Skeletal muscle cell (primary cell): Measurements from ENCODE around the gene FAM174C.
A peak's percentile ranks its signal among the peaks of the same experiment; 100 is the strongest.

Experiments
- DNase-seq: peaks from one replicate; pipeline ENCODE4 v3.0.0-alpha.2; 2010; ENCODE audit warnings: low read depth
- H3K4me3 ChIP-seq: 2 replicates; pipeline ENCODE4 v1.5.1; 2011; ENCODE audit warnings: low read depth, mild to moderate bottlenecking, control low read depth, low read length, moderate library complexity

FAM174C gene

GRCh38 chr19:1275260-1275975 is at the start of gene FAM174C:
Gene FAM174C (plus strand): TSS chr19:1275530. CDS start chr19:1275550, 20 bp downstream.
- peak within 1 kb of the TSS; percentile 75 for H3K4me3 ChIP-seq
- DNase-seq: peak; percentile 92

- H3K4me3 ChIP-seq: no peak overlapping the region
- no peak for DNase-seq
Measured at GRCh38 chr19:1226227-1226518, 49.2 kb upstream of the FAM174C start.

GRCh38 chr19:1226522-1227303 is 48.6 kb upstream of the FAM174C start:
- DNase-seq: no peak
- H3K4me3 ChIP-seq: no peak overlapping the region

GRCh38 chr19:1227304-1228054 is 47.9 kb upstream of the FAM174C start:
- no peak overlapping the region for H3K4me3 ChIP-seq
- no peak for DNase-seq

GRCh38 chr19:1228161-1228957 is 47.0 kb upstream of the FAM174C start:
- no peak for DNase-seq

GRCh38 chr19:1229056-1229923 is 46.0 kb upstream of the FAM174C start:
- H3K4me3 ChIP-seq: no peak overlapping the region
- DNase-seq: no peak

More at GRCh38 chr19:1228161-1228957, 47.0 kb upstream of the FAM174C start:
- H3K4me3 ChIP-seq: no peak overlapping the region

- DNase-seq: no peak
- no peak overlapping the region for H3K4me3 ChIP-seq
Measured at GRCh38 chr19:1229924-1230782, 45.2 kb upstream of the FAM174C start.

GRCh38 chr19:1230783-1231489 is 44.4 kb upstream of the FAM174C start:
- DNase-seq: no peak
- H3K4me3 ChIP-seq: no peak overlapping the region

- H3K4me3 ChIP-seq: no peak overlapping the region
- no peak for DNase-seq
Measured at GRCh38 chr19:1231729-1232637, 43.3 kb upstream of the FAM174C start.

GRCh38 chr19:1232652-1233072 is 42.7 kb upstream of the FAM174C start:
- no peak overlapping the region for H3K4me3 ChIP-seq
- DNase-seq: no peak

- DNase-seq: no peak
- H3K4me3 ChIP-seq: no peak overlapping the region
Measured at GRCh38 chr19:1233115-1233667, 42.1 kb upstream of the FAM174C start.

GRCh38 chr19:1234051-1234954 is 41.0 kb upstream of the FAM174C start:
- no peak overlapping the region for H3K4me3 ChIP-seq
- no peak for DNase-seq

GRCh38 chr19:1234955-1235380 is 40.4 kb upstream of the FAM174C start:
- no peak overlapping the region for H3K4me3 ChIP-seq
- no peak for DNase-seq

GRCh38 chr19:1235625-1236538 is 39.4 kb upstream of the FAM174C start:
- no peak for DNase-seq
- H3K4me3 ChIP-seq: peak overlapping the region; percentile 67
